Measurements from ENCODE around the gene VPS8. TPM values are rescaled to one million over a fixed set of nuclear protein-coding genes. Genes with fewer than 3 reads are reported as not detected.
"Not testable (repeated sequence)": the region's sequence is repeated elsewhere in the genome, so short reads cannot be mapped to it uniquely, and the experiment has no call there.

The VPS8 gene
- polyA plus RNA-seq, 10 donors: 47.9 to 120 (median 80.7) TPM

- DNase-seq: no peak
Measured at GRCh38 chr3:184914628-184915027, 102.7 kb downstream of the VPS8 start.

GRCh38 chr3:184918750-184919149, 106.8 kb downstream of the VPS8 start:
- no peak for DNase-seq

- no peak for DNase-seq
Measured at GRCh38 chr3:184919651-184920050, 107.7 kb downstream of the VPS8 start.

DNA sequence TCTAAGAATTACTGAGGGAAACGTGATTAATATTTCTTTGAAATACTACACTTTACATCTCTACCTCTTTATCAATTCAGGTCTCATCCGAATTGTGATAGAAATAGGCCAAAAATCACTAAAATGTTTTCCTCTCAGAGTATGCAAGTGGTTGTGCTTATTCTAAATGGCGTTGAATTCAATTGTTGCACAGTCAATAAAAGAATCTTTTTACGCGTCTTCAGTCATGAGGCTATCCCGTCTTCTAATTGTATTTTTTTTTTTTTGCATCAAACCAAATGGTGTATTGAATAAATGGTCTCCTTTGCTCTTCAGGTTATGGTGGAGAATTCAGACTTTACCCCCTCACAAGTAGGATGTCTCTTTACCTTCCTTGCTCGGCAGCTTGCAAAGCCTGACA, 112.6 kb downstream of the VPS8 start:
- no peak for DNase-seq

DNA sequence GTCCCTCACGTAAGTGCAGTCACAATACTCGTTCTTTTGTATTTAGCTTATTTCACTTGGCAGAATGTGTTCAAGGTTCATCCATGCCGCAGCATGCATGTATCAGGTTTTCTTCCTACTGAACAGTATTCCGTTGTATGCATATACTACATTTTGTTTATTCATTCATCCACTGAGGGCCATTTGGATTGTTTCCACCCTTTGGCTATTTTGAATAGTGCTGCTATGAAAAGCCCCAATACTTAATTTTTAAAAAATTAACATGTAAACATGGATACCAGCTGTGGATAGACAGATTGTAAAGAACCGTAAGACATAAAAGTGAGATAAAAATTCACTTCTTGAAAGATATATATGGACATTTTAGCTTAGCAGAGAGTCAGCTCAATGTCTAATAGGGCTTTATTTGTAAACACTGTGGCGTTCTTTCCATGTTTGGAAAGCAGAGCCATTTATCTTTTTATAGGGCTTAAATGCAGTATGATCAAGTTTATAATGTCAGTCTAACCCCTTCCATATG, 115.9 kb downstream of the VPS8 start:
- DNase-seq: no peak

GRCh38 chr3:184932777-184933176, 120.8 kb downstream of the VPS8 start:
- DNase-seq: no peak

GRCh38 chr3:184937611-184938010, 125.6 kb downstream of the VPS8 start:
- no peak for DNase-seq

DNA sequence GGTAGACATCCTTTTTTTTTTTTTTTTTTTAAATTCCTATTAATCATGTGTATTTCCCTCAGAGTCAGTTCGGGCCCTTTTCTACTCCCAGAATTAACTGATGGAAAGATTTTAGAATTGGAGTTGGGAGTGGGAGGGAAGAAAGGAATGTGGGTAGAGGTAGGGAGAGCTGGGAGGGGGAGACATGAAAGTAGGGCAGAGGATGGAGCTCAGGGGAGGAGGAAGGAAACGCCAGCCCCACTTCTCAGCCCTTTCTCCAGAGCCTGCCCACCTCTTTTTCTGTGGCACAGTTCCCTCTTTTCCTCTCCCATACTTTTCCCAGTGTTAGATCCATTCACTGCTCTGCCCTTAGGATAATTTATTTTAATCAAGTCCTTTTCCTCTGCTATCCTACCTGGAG, 129.4 kb downstream of the VPS8 start:
- no peak for DNase-seq

DNA sequence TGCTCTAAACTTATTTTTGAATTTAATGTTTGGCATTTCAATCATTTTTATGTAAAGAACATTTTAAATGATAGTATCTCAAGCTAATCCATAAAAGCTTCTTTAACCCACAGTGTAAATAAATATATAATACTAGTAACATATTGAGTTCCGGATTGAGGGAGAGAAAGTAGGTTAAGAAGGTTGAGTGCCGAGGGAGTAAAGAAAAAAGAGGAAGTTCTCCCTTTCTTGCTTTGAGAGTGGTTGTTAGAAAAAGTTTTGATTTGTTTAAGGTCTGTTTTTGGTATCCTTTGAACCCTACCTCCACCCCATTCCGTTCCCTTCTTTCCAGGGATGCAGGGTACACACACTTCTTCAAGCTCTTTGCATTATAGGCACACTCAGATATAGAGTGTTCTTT, 130.8 kb downstream of the VPS8 start:
- no peak for DNase-seq

DNA sequence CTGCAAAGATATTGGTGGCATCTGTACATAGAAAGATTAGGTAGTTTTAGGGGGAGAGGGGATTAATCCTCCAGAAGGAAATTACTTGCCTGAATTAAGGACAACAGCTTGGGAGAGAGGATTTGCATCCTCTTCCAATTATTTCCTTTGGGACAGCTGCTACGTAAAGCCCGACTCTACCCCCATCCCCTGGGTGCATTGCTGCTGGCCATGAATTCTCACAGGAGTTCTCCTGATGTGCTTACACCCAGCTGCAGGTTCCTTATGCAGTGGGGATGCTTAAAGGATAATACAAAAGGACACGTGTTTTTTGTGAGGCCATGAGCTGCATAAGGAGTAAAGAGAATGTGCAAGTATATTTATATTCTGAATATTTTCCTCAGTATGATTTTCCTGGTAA, 132.3 kb downstream of the VPS8 start:
- DNase-seq: no peak

- no peak for DNase-seq
Measured at GRCh38 chr3:184945886-184946625, 134.1 kb downstream of the VPS8 start.

- DNase-seq: no peak
Measured at GRCh38 chr3:184946917-184947316, 135.0 kb downstream of the VPS8 start.

- peak in 1 of 3 donors; percentile 9 for DNase-seq
Measured at GRCh38 chr3:184949251-184949965, 137.4 kb downstream of the VPS8 start.

- not testable (repeated sequence) for DNase-seq
Measured at GRCh38 chr3:184950816-184951215, 138.8 kb downstream of the VPS8 start.

DNA sequence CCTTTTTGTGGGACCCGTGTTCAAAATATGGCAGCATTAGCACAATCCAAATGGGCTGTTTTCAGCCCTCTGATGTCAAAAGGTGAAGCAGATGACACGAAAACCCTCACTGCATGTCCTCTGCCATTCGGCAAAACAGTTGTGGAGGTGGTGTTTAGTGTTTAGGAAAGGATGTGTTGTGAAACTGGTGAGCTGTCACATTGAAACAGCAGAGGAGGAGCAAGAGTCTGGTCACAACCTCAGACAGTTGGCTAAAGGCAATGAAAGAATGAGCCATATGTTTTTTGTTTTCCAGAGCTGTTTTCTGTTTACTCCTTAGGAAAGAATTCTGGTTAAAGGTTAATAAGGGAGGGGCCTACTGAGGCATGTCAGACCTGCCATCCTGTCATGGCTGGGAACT, 140.7 kb downstream of the VPS8 start:
- no peak for DNase-seq

GRCh38 chr3:184953401-184953800, 141.4 kb downstream of the VPS8 start:
- no peak for DNase-seq

DNA sequence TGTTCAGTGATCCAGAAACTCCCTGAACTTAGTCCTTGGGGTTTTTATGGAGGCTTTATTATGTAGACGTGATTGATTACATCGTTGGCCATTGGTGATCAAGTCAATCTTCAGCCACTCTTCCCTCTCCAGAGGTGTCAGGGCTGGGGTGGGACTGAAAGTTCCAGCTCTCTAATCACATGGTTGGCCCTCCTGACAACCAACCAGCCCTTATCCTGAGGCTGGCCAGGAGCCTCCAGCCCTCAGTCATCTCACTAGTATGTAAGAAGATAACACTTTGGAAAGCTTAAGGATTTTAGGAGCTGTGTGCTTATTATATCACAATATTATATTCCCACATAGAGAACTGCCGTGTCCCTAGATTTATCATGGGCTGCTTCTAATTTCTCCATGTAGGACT, 142.3 kb downstream of the VPS8 start:
- no peak for DNase-seq

- DNase-seq: not testable (repeated sequence)
Measured at GRCh38 chr3:184954851-184955250, 142.9 kb downstream of the VPS8 start.

- no peak for DNase-seq
Measured at GRCh38 chr3:184965639-184966430, 153.9 kb downstream of the VPS8 start.

GRCh38 chr3:184968115-184968514, 156.1 kb downstream of the VPS8 start:
- DNase-seq: no peak

GRCh38 chr3:184970186-184970585, 158.2 kb downstream of the VPS8 start:
- no peak for DNase-seq

- DNase-seq: no peak
Measured at GRCh38 chr3:184977796-184978195, 165.8 kb downstream of the VPS8 start.
